H1 (cell line): ENCODE data around the gene PTPRG. TPM values are rescaled to one million over a fixed set of nuclear protein-coding genes. Genes with fewer than 3 reads are reported as not detected.

ENCODE experiments used
- CEBPB ChIP-seq: IDR thresholded peaks from 2 replicates; pipeline ENCODE4 v1.6.1; 2012; ENCODE audit warnings: low read depth, low read length
- CHD7 ChIP-seq: fragments of 300-600 bp; sonication (generic); IDR thresholded peaks from 2 replicates; pipeline ENCODE4 v1.7.1; 2012; ENCODE audit warnings: low read length, moderate library complexity, mild to moderate bottlenecking, inconsistent platforms; ENCODE audit not compliant: insufficient replicate concordance
- KDM1A ChIP-seq: fragments of 200-600, 300-600 bp; sonication (generic); IDR thresholded peaks from 2 replicates; pipeline ENCODE4 v1.7.1; 2016; ENCODE audit warnings: mild to moderate bottlenecking, low read length, borderline replicate concordance
- KDM5A ChIP-seq: fragments of 200-600 bp; IDR thresholded peaks from 2 replicates; pipeline ENCODE4 v1.7.1; 2012; ENCODE audit warnings: mild to moderate bottlenecking, low read length, inconsistent platforms, mixed read lengths
- MAX ChIP-seq: IDR thresholded peaks from 2 replicates; pipeline ENCODE4 v1.6.1; 2012; ENCODE audit warnings: inconsistent platforms
- PHF8 ChIP-seq: fragments of 200-600 bp; sonication (generic); conservative IDR thresholded peaks from 2 replicates; pipeline ENCODE4 v1.7.1; 2012; ENCODE audit warnings: low read depth, mild to moderate bottlenecking, inconsistent platforms, low read length, moderate library complexity
- POU5F1 ChIP-seq: IDR thresholded peaks from 2 replicates; pipeline ENCODE4 v1.6.1; 2011; ENCODE audit warnings: low read depth, mild to moderate bottlenecking, low read length, moderate library complexity
- SUZ12 ChIP-seq: fragments of 200-600 bp; sonication (generic); IDR thresholded peaks from 2 replicates; pipeline ENCODE4 v1.6.1; 2012; ENCODE audit warnings: mild to moderate bottlenecking, inconsistent platforms, low read length, moderate library complexity, mixed read lengths
- TCF12 ChIP-seq: IDR thresholded peaks from 2 replicates; pipeline ENCODE4 v1.6.1; 2011; ENCODE audit warnings: low read depth, mild to moderate bottlenecking, low read length
- ZNF274 ChIP-seq: IDR thresholded peaks from 2 replicates; pipeline ENCODE4 v1.7.0; 2012; ENCODE audit warnings: low read length, borderline replicate concordance; ENCODE audit errors: extremely low read depth
- polyA plus RNA-seq, 7 experiments: library from polyadenylated mRNA; depleted of rRNA in 3 of 7; stranded (reverse) in 5 of 7; unstranded in 2 of 7; fragments of >200 nt in 5 of 7; fragments of 200-250 nt in 2 of 7; gene quantifications; 1 replicate in 5 of 7; 2 replicates in 1 of 7; 4 replicates in 1 of 7; pipeline versions ENCODE4 v1.2.1 to v1.2.3, GENCODE V29; 2011 to 2013; ENCODE audit warnings: missing spikeins in 2 of 7, mixed read lengths in 2 of 7
- total RNA-seq: library from RNA; stranded (reverse); fragmentation: NEBNext Ultra II Directional; extraction: Animal tissue kit (Norgen Biotek cat#: 25700); gene quantifications from 2 replicates; pipeline ENCODE4 v1.2.1, GENCODE V29; 2021

PTPRG gene
- total and polyA plus RNA-seq, 2 of the 8 experiments (the other 6 are each of a cell fraction or from before 2014, with no cell fraction given) = 23.3 to 96.2 TPM

DNA sequence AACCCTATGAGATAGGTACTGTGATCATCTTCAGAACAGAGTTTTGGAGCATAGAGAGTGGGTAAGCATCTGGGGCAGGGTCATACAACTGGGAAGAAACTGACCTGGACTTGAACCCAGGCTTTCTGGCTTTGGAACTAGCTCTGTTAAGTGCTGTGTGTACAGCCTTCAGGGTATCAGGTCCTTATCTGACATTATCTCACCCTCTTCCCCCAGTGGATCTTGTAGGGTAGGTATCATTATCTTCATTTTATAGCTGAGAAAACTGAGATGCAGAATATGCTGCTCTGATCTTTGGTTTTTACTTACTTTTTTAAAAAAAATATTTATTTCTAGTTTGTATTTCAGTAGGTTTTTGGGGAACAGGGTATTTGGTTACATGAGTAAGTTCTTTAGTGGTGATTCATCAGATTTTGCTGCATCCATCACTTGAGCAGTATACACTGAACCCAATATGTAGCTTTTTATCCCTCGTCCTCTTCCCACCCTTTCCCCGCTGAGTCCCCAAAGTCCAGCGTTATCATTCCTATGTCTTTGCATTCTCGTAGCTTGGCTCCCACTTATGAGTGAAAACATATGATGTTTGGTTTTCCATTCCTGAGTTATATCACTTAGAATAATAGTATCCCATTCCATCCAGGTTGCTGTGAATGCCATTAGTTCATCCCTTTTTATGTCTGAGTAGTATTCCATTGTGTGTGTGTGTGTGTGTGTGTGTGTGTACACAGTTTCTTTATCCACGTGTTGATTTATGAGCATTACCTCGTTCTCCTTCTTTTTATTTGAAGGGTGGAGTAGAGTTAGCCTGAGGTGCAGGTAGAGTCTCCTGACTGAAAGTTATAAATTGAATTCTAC lies 271.2 kb downstream of the PTPRG start (continued):
- TF ChIP-seq CHD7 = no peak
- no peak for TF ChIP-seq KDM5A
- no peak for TF ChIP-seq ZNF274
- no peak for TF ChIP-seq TCF12
- no peak for TF ChIP-seq MAX
- no peak for TF ChIP-seq KDM1A
- no peak for TF ChIP-seq POU5F1
- TF ChIP-seq CEBPB = no peak
- no peak for TF ChIP-seq PHF8
- no peak for TF ChIP-seq SUZ12
